OCI-LY3 (cell line): Measurements from ENCODE around the gene CALR.
A peak's percentile ranks its signal among the peaks of the same experiment; 100 is the strongest.

Source experiments
- H2AFZ ChIP-seq: fragments of 200-600, 300-600 bp; shearing (Covaris generic); 2 replicates; pipeline ENCODE4 v1.6.0; 2014; ENCODE audit warnings: antibody characterized with exemption, low read depth, low read length
- H3K27ac ChIP-seq: fragments of 200-600, 300-600 bp; sonication (generic); 2 replicates; pipeline ENCODE4 v1.5.1; 2014; ENCODE audit warnings: mild to moderate bottlenecking, low read length, moderate library complexity, mixed read lengths
- H3K27me3 ChIP-seq: fragments of 200-600, 300-600 bp; sonication (generic); 2 replicates; pipeline ENCODE4 v1.6.1; 2014; ENCODE audit warnings: low read depth, low read length, mixed read lengths
- H3K36me3 ChIP-seq: fragments of 200-600, 300-600 bp; sonication (generic); replicated peaks from 2 replicates; pipeline ENCODE3; 2014; ENCODE audit warnings: low read depth, low read length, mixed read lengths
- H3K4me1 ChIP-seq: fragments of 300-600, 200-600 bp; sonication (generic); 2 replicates; pipeline ENCODE4 v1.6.1; 2014; ENCODE audit warnings: low read length, mixed read lengths
- H3K4me2 ChIP-seq: fragments of 200-600, 300-600 bp; sonication (generic); 2 replicates; pipeline ENCODE4 v1.6.1; 2014; ENCODE audit warnings: low read length, mixed read lengths
- H3K4me3 ChIP-seq: fragments of 300-600, 200-600 bp; sonication (generic); 2 replicates; pipeline ENCODE4 v1.5.1; 2014; ENCODE audit warnings: antibody characterized with exemption, mild to moderate bottlenecking, low read length, moderate library complexity
- H3K79me2 ChIP-seq: fragments of 300-600, 200-600 bp; shearing (Covaris generic); 2 replicates; pipeline ENCODE4 v1.6.1; 2014; ENCODE audit warnings: mild to moderate bottlenecking, low read length, mixed read lengths
- H3K9ac ChIP-seq: fragments of 300-600, 200-600 bp; shearing (Covaris generic); 2 replicates; pipeline ENCODE4 v1.6.0; 2014; ENCODE audit warnings: mild to moderate bottlenecking, low read length, moderate library complexity
- H3K9me3 ChIP-seq: fragments of 200-600, 300-600 bp; shearing (Covaris generic); 2 replicates; pipeline ENCODE4 v1.6.1; 2014; ENCODE audit warnings: low read length, mixed read lengths; ENCODE audit not compliant: insufficient read depth
- H4K20me1 ChIP-seq: fragments of 200-600, 300-600 bp; sonication (generic); 2 replicates; pipeline ENCODE4 v1.6.1; 2016; ENCODE audit warnings: low read length, mixed read lengths; ENCODE audit not compliant: insufficient read depth
- CTCF ChIP-seq: fragments of 200-600, 300-600 bp; sonication (generic); IDR thresholded peaks from 2 replicates; pipeline ENCODE4 v1.5.1; 2014; ENCODE audit warnings: antibody characterized with exemption, low read length, low read depth
- EZH2phosphoT487 ChIP-seq: fragments of 200-600 bp; shearing (Covaris generic); IDR thresholded peaks from 2 replicates; pipeline ENCODE4 v1.6.1; 2018; ENCODE audit warnings: antibody characterized with exemption, mixed run types, low read depth

CALR gene

GRCh38 chr19:12945479-12946091, 7.2 kb downstream of the CALR start, which contains the start of gene RAD23A:
Gene RAD23A, plus strand, starts transcription at chr19:12945862. Its CDS starts 87 bp downstream, at chr19:12945949.
- TF ChIP-seq EZH2phosphoT487 (no peak), CTCF (no peak)
- H3K4me3 ChIP-seq: peak within 1 kb of the TSS; percentile 97
- H3K9ac ChIP-seq: peak within 1 kb of the TSS; percentile 96
- H3K27me3 ChIP-seq: no peaks in the 10 kb centered on the region
- peaks cover 78% of the 10 kb centered on the region for H3K36me3 ChIP-seq
- H2AFZ ChIP-seq: no peak within 1 kb of the TSS
- peaks cover 19% of the 10 kb centered on the region for H4K20me1 ChIP-seq
- peaks cover 55% of the 10 kb centered on the region for H3K4me1 ChIP-seq
- H3K4me2 ChIP-seq: peak within 1 kb of the TSS; percentile 95
- peaks cover 69% of the 10 kb centered on the region for H3K79me2 ChIP-seq
- H3K27ac ChIP-seq: peak within 1 kb of the TSS; percentile 90
- H3K9me3 ChIP-seq: no peaks in the 10 kb centered on the region

- Histone ChIP-seq H4K20me1 (peaks cover 13% of the 10 kb centered on the region), H3K27me3 (no peaks in the 10 kb centered on the region), H3K4me3 (peak overlapping the region; percentile 97), H3K79me2 (peaks cover 68% of the 10 kb centered on the region), H3K27ac (peak overlapping the region; percentile 90), H3K4me2 (peak overlapping the region; percentile 95), H2AFZ (no peak overlapping the region), H3K36me3 (peaks cover 76% of the 10 kb centered on the region), H3K9me3 (no peaks in the 10 kb centered on the region), H3K4me1 (peaks cover 49% of the 10 kb centered on the region), H3K9ac (peak overlapping the region; percentile 96)
- no peak for TF ChIP-seq CTCF
- no peak for TF ChIP-seq EZH2phosphoT487
Observed at GRCh38 chr19:12946092-12946721, 7.8 kb downstream of the CALR start.

GRCh38 chr19:12946731-12947496, 8.5 kb downstream of the CALR start:
- Histone ChIP-seq H3K9me3 (no peaks in the 10 kb centered on the region), H3K9ac (peak overlapping the region; percentile 96), H2AFZ (no peak overlapping the region), H3K4me1 (peaks cover 45% of the 10 kb centered on the region), H4K20me1 (peaks cover 13% of the 10 kb centered on the region), H3K4me2 (peak overlapping the region; percentile 95), H3K79me2 (peaks cover 65% of the 10 kb centered on the region), H3K4me3 (peak overlapping the region; percentile 97), H3K27me3 (no peaks in the 10 kb centered on the region), H3K27ac (peak overlapping the region; percentile 90), H3K36me3 (peaks cover 73% of the 10 kb centered on the region)
- no peak for TF ChIP-seq CTCF
- no peak for TF ChIP-seq EZH2phosphoT487
